ENCODE data around the gene HCN4.
A peak's percentile ranks its signal among the peaks of the same experiment; 100 is the strongest.

Gene HCN4

GRCh38 chr15:73293773-73294172 lies 75.0 kb downstream of the HCN4 start:
- no peak for DNase-seq (ENCODE audit: low read depth, low spot score)
- Histone ChIP-seq H3K9ac (ENCODE audit: insufficient read length) (no peak overlapping the region), H3K9me3 (ENCODE audit: low read depth, low read length) (no peaks in the 10 kb centered on the region), H3K27ac (no peak overlapping the region), H3K36me3 (ENCODE audit: insufficient read depth, low read length) (no peaks in the 10 kb centered on the region), H3K4me3 (no peak overlapping the region)
- TF ChIP-seq POLR2AphosphoS5 (IDR thresholded peaks at IDR 0.05; ENCODE audit: borderline replicate concordance, low read depth, low read length) (no peak), FOXP2 (optimal IDR thresholded peaks at IDR 0.05; ENCODE audit: control extremely low read depth, extremely low read length, insufficient read depth) (no peak), EZH2 (IDR thresholded peaks at IDR 0.05) (no peak)

DNA sequence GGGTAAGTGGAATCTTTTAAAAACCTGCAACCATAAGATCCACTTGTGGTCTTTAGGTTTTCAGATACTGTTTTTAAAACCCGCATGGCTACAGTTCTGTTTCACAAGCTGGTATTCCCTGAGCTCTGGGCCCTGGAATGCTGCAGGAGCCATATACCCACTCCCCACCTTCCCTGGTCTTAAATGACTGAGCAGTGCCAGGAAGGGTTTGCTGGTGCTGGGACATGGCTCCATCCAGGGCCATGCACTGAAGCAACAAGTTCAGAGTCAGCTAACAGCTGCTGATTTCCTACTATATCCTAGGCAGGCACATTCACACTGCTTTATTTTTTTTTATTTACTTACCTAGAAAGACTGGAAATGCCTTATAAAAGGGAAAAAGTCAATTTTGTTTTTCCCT lies 77.3 kb downstream of the HCN4 start:
- Histone ChIP-seq H3K9me3 (ENCODE audit: low read depth, low read length) (no peaks in the 10 kb centered on the region), H3K36me3 (ENCODE audit: insufficient read depth, low read length) (no peaks in the 10 kb centered on the region), H3K9ac (ENCODE audit: insufficient read length) (no peak overlapping the region), H3K4me3 (no peak overlapping the region), H3K27ac (no peak overlapping the region)
- TF ChIP-seq EZH2 (IDR thresholded peaks at IDR 0.05): no peak
- no peak for TF ChIP-seq POLR2AphosphoS5 (IDR thresholded peaks at IDR 0.05; ENCODE audit: borderline replicate concordance, low read depth, low read length)
- TF ChIP-seq FOXP2 (optimal IDR thresholded peaks at IDR 0.05; ENCODE audit: control extremely low read depth, extremely low read length, insufficient read depth): no peak
- no peak for DNase-seq (ENCODE audit: low read depth, low spot score)

DNA sequence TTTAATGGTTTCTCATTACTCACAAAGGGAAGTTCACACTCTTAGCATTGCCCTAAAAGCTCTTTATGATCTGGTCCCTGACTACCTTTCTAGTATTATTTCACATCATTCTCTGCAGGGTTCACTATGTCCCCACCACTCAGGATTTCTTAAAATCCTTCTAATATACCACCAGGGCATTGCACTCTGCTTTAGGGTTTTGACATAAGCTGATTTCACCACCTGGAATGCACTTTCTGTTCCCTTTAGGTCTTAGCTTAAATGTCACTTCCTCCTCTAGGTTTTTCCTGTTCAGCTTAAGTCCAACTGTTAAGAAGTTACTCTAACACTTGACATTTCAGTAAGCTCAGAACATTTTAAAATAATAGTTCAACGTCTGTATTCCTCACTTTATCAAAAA lies 81.7 kb downstream of the HCN4 start:
- no peaks in the 10 kb centered on the region for H3K9me3 ChIP-seq (ENCODE audit: low read depth, low read length)
- TF ChIP-seq FOXP2 (optimal IDR thresholded peaks at IDR 0.05; ENCODE audit: control extremely low read depth, extremely low read length, insufficient read depth) (no peak), EZH2 (IDR thresholded peaks at IDR 0.05) (no peak), POLR2AphosphoS5 (IDR thresholded peaks at IDR 0.05; ENCODE audit: borderline replicate concordance, low read depth, low read length) (no peak)
- H3K27ac ChIP-seq: no peak overlapping the region
- no peak overlapping the region for H3K9ac ChIP-seq (ENCODE audit: insufficient read length)
- no peak overlapping the region for H3K4me3 ChIP-seq
- no peak for DNase-seq (ENCODE audit: low read depth, low spot score)
- no peaks in the 10 kb centered on the region for H3K36me3 ChIP-seq (ENCODE audit: insufficient read depth, low read length)

DNA sequence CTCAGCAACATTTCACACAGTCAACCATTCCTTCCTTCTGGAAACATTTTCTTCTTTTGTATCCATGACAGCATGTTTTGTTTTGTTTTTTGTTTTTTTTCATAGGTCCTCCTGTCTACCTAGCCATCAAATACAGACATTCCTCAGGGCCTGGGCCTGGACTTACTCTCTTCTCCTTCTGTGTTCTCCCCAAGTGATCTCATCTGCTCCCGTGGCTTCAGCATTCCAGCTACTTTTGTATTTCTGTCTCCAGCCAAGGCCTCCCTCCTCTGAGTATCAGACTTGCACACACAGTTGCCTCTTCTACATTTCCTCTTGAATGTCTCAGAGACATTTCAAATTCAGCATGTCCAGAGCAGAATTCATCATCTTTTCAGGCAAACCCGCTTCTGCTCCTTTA lies 82.4 kb downstream of the HCN4 start:
- no peak for DNase-seq (ENCODE audit: low read depth, low spot score)
- H3K9me3 ChIP-seq (ENCODE audit: low read depth, low read length): no peaks in the 10 kb centered on the region
- H3K36me3 ChIP-seq (ENCODE audit: insufficient read depth, low read length): no peaks in the 10 kb centered on the region
- H3K4me3 ChIP-seq: no peak overlapping the region
- H3K27ac ChIP-seq: no peak overlapping the region
- no peak overlapping the region for H3K9ac ChIP-seq (ENCODE audit: insufficient read length)
- TF ChIP-seq EZH2 (IDR thresholded peaks at IDR 0.05) (no peak), POLR2AphosphoS5 (IDR thresholded peaks at IDR 0.05; ENCODE audit: borderline replicate concordance, low read depth, low read length) (no peak), FOXP2 (optimal IDR thresholded peaks at IDR 0.05; ENCODE audit: control extremely low read depth, extremely low read length, insufficient read depth) (no peak)

- peak; percentile 64 for DNase-seq (ENCODE audit: low read depth, low spot score)
- Histone ChIP-seq H3K9me3 (ENCODE audit: low read depth, low read length) (no peaks in the 10 kb centered on the region), H3K9ac (ENCODE audit: insufficient read length) (no peak overlapping the region), H3K4me3 (peak overlapping the region; percentile 51; the same call in 1 of the 2 replicates), H3K36me3 (ENCODE audit: insufficient read depth, low read length) (no peaks in the 10 kb centered on the region), H3K27ac (peak overlapping the region; percentile 66)
- TF ChIP-seq POLR2AphosphoS5 (IDR thresholded peaks at IDR 0.05; ENCODE audit: borderline replicate concordance, low read depth, low read length) (no peak), FOXP2 (optimal IDR thresholded peaks at IDR 0.05; ENCODE audit: control extremely low read depth, extremely low read length, insufficient read depth) (no peak), EZH2 (IDR thresholded peaks at IDR 0.05) (no peak)
These were observed 84.6 kb downstream of the HCN4 start for GRCh38 chr15:73284090-73284716.

DNA sequence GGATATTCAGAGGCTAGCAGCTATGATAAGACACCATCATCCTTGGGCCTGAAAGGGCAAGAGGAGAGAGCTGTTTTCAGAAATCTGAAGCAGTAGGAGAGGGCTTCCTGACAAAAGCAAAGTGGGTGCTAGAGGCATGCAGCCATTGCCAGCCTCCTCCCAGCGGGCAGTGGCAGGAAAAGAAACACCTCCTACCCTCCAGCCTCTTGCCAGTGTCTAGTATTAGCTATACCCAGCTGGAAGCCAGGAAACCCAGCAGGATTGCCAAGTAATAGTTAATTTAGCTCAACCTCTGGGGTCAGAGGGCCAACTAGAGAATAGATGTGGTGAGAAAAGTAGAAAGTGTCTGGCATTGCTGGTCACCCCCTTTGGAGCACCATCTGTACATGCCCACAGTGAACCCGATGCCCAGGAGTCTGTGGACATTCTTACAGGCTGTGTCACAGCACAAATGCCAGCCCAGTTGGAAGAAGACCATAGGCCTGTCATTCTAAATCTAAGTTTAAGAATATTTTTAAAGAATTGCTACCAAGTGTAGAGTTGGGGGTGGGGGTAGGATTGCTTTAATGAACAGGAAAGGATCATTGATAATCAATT lies 85.3 kb downstream of the HCN4 start:
- H3K27ac ChIP-seq: no peak overlapping the region
- no peaks in the 10 kb centered on the region for H3K9me3 ChIP-seq (ENCODE audit: low read depth, low read length)
- H3K4me3 ChIP-seq: no peak overlapping the region
- no peak overlapping the region for H3K9ac ChIP-seq (ENCODE audit: insufficient read length)
- no peaks in the 10 kb centered on the region for H3K36me3 ChIP-seq (ENCODE audit: insufficient read depth, low read length)
- TF ChIP-seq POLR2AphosphoS5 (IDR thresholded peaks at IDR 0.05; ENCODE audit: borderline replicate concordance, low read depth, low read length) (no peak), FOXP2 (optimal IDR thresholded peaks at IDR 0.05; ENCODE audit: control extremely low read depth, extremely low read length, insufficient read depth) (no peak)
- no peak for DNase-seq (ENCODE audit: low read depth, low spot score)

DNA sequence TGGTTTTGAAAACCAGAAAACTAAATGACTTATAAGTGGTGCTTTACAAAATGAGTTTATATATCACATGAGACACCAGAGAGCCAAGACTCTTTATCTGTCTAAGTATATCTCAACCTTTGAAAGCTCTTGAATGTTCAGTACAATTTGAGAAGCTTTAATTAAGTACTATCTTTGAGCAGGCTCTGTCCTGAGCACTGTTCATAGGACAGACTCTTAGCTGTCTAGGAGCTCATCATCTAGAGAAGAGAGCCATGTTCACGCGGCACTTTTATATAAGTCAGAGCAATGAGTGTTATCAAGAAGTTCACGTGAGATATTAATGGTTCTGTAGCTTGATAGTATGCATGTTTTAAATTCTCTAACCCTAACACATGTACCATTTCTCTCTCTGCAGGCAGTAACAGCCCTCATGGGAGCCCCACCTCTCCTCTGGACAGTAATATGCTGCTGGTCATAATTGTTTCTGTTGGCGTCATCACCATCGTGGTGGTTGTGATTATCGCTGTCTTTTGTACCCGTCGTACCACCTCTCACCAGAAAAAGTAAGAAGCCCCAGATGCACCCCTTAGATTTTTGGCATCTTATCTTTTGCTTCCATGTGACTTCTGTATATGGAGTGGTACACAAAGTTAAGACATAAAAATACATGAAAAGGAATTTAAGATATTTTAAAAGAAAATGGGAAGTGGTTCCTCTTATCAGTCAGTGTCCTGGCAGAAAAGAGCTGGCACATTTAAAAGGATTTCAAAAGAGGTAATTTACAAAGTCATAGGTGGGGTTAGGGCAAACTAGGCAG lies 86.0 kb downstream of the HCN4 start:
- Histone ChIP-seq H3K4me3 (no peak overlapping the region), H3K9ac (ENCODE audit: insufficient read length) (no peak overlapping the region), H3K9me3 (ENCODE audit: low read depth, low read length) (no peaks in the 10 kb centered on the region), H3K36me3 (ENCODE audit: insufficient read depth, low read length) (no peaks in the 10 kb centered on the region), H3K27ac (no peak overlapping the region)
- DNase-seq (ENCODE audit: low read depth, low spot score): no peak
- no peak for TF ChIP-seq FOXP2 (optimal IDR thresholded peaks at IDR 0.05; ENCODE audit: control extremely low read depth, extremely low read length, insufficient read depth)
- TF ChIP-seq POLR2AphosphoS5 (IDR thresholded peaks at IDR 0.05; ENCODE audit: borderline replicate concordance, low read depth, low read length): no peak
- TF ChIP-seq EZH2 (IDR thresholded peaks at IDR 0.05): no peak

- H3K9ac ChIP-seq (ENCODE audit: insufficient read length): no peak overlapping the region
- no peak for TF ChIP-seq FOXP2 (optimal IDR thresholded peaks at IDR 0.05; ENCODE audit: control extremely low read depth, extremely low read length, insufficient read depth)
- TF ChIP-seq EZH2 (IDR thresholded peaks at IDR 0.05): no peak
- no peak for TF ChIP-seq POLR2AphosphoS5 (IDR thresholded peaks at IDR 0.05; ENCODE audit: borderline replicate concordance, low read depth, low read length)
- no peaks in the 10 kb centered on the region for H3K36me3 ChIP-seq (ENCODE audit: insufficient read depth, low read length)
- no peaks in the 10 kb centered on the region for H3K9me3 ChIP-seq (ENCODE audit: low read depth, low read length)
- no peak for DNase-seq (ENCODE audit: low read depth, low spot score)
- H3K27ac ChIP-seq: no peak overlapping the region
- H3K4me3 ChIP-seq: no peak overlapping the region
These were observed 92.9 kb downstream of the HCN4 start for GRCh38 chr15:73275862-73276261.
